ENCODE results near the gene SLC6A18. TPM values are rescaled to one million over a fixed set of nuclear protein-coding genes. Genes with fewer than 3 reads are reported as not detected.

Gene SLC6A18
- total RNA-seq, 8 experiments from 2014 or later, result 0.14 TPM; not detected in 7

GRCh38 chr5:1200495-1201326 lies 24.5 kb upstream of the SLC6A18 start:
- Histone ChIP-seq H3K4me3 (no peak overlapping the region), H3K4me1 (replicated peaks in 1 of 2) (peaks cover 0 to 5% of the 10 kb centered on the region in 2 donors), H3K27ac (no peak overlapping the region)
- in situ Hi-C loops (cut with MboI; ENCODE audit: low pct_unique_long_range_greater_than_20kb in 2 of 9, low sequenced_read_pairs in 9 of 9, unreplicated experiment in 9 of 9), result loop anchor here in 1 of 9 experiments (25.0 kb wide), 1 partner anchor 437 kb away; no protein-coding TSS in a partner anchor
- WGBS, 10 experiments, result 40 to 93% (median 80%) methylated on average over 1 to 3 of the region's 28 CpGs; no CpG with 5 or more reads in 5 of the 10 experiments
- ATAC-seq (replicated peaks in 6 of 8), result no peak

GRCh38 chr5:1201327-1202025 lies 23.7 kb upstream of the SLC6A18 start, which contains the start of gene SLC6A19:
Gene SLC6A19, plus strand, starts transcription at chr5:1201595. Its CDS starts 56 bp downstream, at chr5:1201651.
- Histone ChIP-seq H3K27ac (no peak within 1 kb of the TSS), H3K4me1 (replicated peaks in 1 of 2) (peaks cover 0 to 5% of the 10 kb centered on the region in 2 donors), H3K4me3 (no peak within 1 kb of the TSS)
- in situ Hi-C loops (cut with MboI; ENCODE audit: low pct_unique_long_range_greater_than_20kb in 2 of 9, low sequenced_read_pairs in 9 of 9, unreplicated experiment in 9 of 9), result loop anchor here in 1 of 9 experiments (25.0 kb wide), 1 partner anchor 436 kb away; no protein-coding TSS in a partner anchor
- 22 to 90% methylated on average over 7 to 18 of the region's 51 CpGs; no CpG with 5 or more reads in 8 of the 10 experiments for WGBS, 10 experiments
- no peak for ATAC-seq (replicated peaks in 6 of 8)

GRCh38 chr5:1202026-1202797 lies 23.0 kb upstream of the SLC6A18 start:
- in situ Hi-C loops (cut with MboI; ENCODE audit: low pct_unique_long_range_greater_than_20kb in 2 of 9, low sequenced_read_pairs in 9 of 9, unreplicated experiment in 9 of 9), result loop anchor here in 1 of 9 experiments (25.0 kb wide), 1 partner anchor 435 kb away; no protein-coding TSS in a partner anchor
- no peak for ATAC-seq (replicated peaks in 6 of 8)
- Histone ChIP-seq H3K4me3 (no peak overlapping the region), H3K27ac (no peak overlapping the region), H3K4me1 (replicated peaks in 1 of 2) (peaks cover 0 to 5% of the 10 kb centered on the region in 2 donors)
- WGBS, 10 experiments, result 20 to 80% (median 63%) methylated on average over 1 to 3 of the region's 26 CpGs; no CpG with 5 or more reads in 5 of the 10 experiments

- 60 to 100% (median 73%) methylated on average over 1 to 6 of the region's 7 CpGs; no CpG with 5 or more reads in 5 of the 10 experiments for WGBS, 10 experiments
- Histone ChIP-seq H3K4me3 (no peak overlapping the region), H3K4me1 (replicated peaks in 1 of 2) (peaks cover 0 to 5% of the 10 kb centered on the region in 2 donors), H3K27ac (no peak overlapping the region)
- in situ Hi-C loops (cut with MboI; ENCODE audit: low pct_unique_long_range_greater_than_20kb in 2 of 9, low sequenced_read_pairs in 9 of 9, unreplicated experiment in 9 of 9), result loop anchor here in 1 of 9 experiments (25.0 kb wide), 1 partner anchor 435 kb away; no protein-coding TSS in a partner anchor
- no peak for ATAC-seq (replicated peaks in 6 of 8)
These were observed 22.4 kb upstream of the SLC6A18 start for GRCh38 chr5:1202798-1203185.

GRCh38 chr5:1203311-1203967 lies 21.7 kb upstream of the SLC6A18 start:
- no peak for ATAC-seq (replicated peaks in 6 of 8)
- H3K4me1 ChIP-seq (replicated peaks in 1 of 2), result peaks cover 0 to 5% of the 10 kb centered on the region in 2 donors
- no peak overlapping the region for H3K4me3 ChIP-seq
- H3K27ac ChIP-seq, result no peak overlapping the region
- WGBS, 10 experiments, result 56 to 100% methylated on average over 2 to 7 of the region's 24 CpGs; no CpG with 5 or more reads in 8 of the 10 experiments
- in situ Hi-C loops (cut with MboI; ENCODE audit: low pct_unique_long_range_greater_than_20kb in 2 of 9, low sequenced_read_pairs in 9 of 9, unreplicated experiment in 9 of 9), result loop anchor here in 1 of 9 experiments (25.0 kb wide), 1 partner anchor 434 kb away; no protein-coding TSS in a partner anchor

GRCh38 chr5:1203968-1204692 lies 21.1 kb upstream of the SLC6A18 start:
- no peak overlapping the region for H3K4me3 ChIP-seq
- ATAC-seq (replicated peaks in 6 of 8), result no peak
- in situ Hi-C loops (cut with MboI; ENCODE audit: low pct_unique_long_range_greater_than_20kb in 2 of 9, low sequenced_read_pairs in 9 of 9, unreplicated experiment in 9 of 9), result loop anchor here in 1 of 9 experiments (25.0 kb wide), 1 partner anchor 433 kb away; no protein-coding TSS in a partner anchor
- H3K4me1 ChIP-seq (replicated peaks in 1 of 2), result peaks cover 0 to 5% of the 10 kb centered on the region in 2 donors
- H3K27ac ChIP-seq, result no peak overlapping the region
- 20 to 100% (median 70%) methylated on average over 1 to 4 of the region's 25 CpGs; no CpG with 5 or more reads in 3 of the 10 experiments for WGBS, 10 experiments

GRCh38 chr5:1204693-1205242 lies 20.4 kb upstream of the SLC6A18 start:
- Histone ChIP-seq H3K4me1 (replicated peaks in 1 of 2) (peaks cover 0 to 4% of the 10 kb centered on the region in 2 donors), H3K4me3 (no peak overlapping the region), H3K27ac (no peak overlapping the region)
- ATAC-seq (replicated peaks in 6 of 8), result peak in 6 of 8 experiments; percentile 23 to 61 (median 50)
- WGBS, 10 experiments, result 0 to 63% (median 22%) methylated on average over 2 to 8 of the region's 18 CpGs; no CpG with 5 or more reads in 2 of the 10 experiments
- in situ Hi-C loops (cut with MboI; ENCODE audit: low pct_unique_long_range_greater_than_20kb in 2 of 9, low sequenced_read_pairs in 9 of 9, unreplicated experiment in 9 of 9), result loop anchor here in 1 of 9 experiments (25.0 kb wide), 1 partner anchor 433 kb away; no protein-coding TSS in a partner anchor

GRCh38 chr5:1205255-1206180 lies 19.7 kb upstream of the SLC6A18 start:
- Histone ChIP-seq H3K4me1 (replicated peaks in 1 of 2) (no peaks in the 10 kb centered on the region), H3K4me3 (no peak overlapping the region), H3K27ac (no peak overlapping the region)
- 7 to 96% (median 55%) methylated on average over 1 to 7 of the region's 11 CpGs; no CpG with 5 or more reads in 1 of the 10 experiments for WGBS, 10 experiments
- in situ Hi-C loops (cut with MboI; ENCODE audit: low pct_unique_long_range_greater_than_20kb in 2 of 9, low sequenced_read_pairs in 9 of 9, unreplicated experiment in 9 of 9), result loop anchor here in 1 of 9 experiments (25.0 kb wide), 1 partner anchor 432 kb away; no protein-coding TSS in a partner anchor
- no peak for ATAC-seq (replicated peaks in 6 of 8)

GRCh38 chr5:1206521-1207412 lies 18.4 kb upstream of the SLC6A18 start:
- 67 to 79% (median 70%) methylated on average over 3 to 16 of the region's 49 CpGs; no CpG with 5 or more reads in 6 of the 10 experiments for WGBS, 10 experiments
- in situ Hi-C loops (cut with MboI; ENCODE audit: low pct_unique_long_range_greater_than_20kb in 2 of 9, low sequenced_read_pairs in 9 of 9, unreplicated experiment in 9 of 9), result loop anchor here in 1 of 9 experiments (25.0 kb wide), 1 partner anchor 431 kb away; no protein-coding TSS in a partner anchor
- H3K4me3 ChIP-seq, result no peak overlapping the region

More at GRCh38 chr5:1206521-1207412, 18.4 kb upstream of the SLC6A18 start:
- Histone ChIP-seq H3K4me1 (replicated peaks in 1 of 2) (no peaks in the 10 kb centered on the region), H3K27ac (no peak overlapping the region)
- no peak for ATAC-seq (replicated peaks in 6 of 8)
